Measurements from ENCODE around the gene MRPL52. TPM values are rescaled to one million over a fixed set of nuclear protein-coding genes. Genes with fewer than 3 reads are reported as not detected.

Gene MRPL52
- total and polyA plus RNA-seq, 2 of the 13 experiments (the other 11 are each of a cell fraction or from before 2014, with no cell fraction given): 118 to 329 TPM

DNA sequence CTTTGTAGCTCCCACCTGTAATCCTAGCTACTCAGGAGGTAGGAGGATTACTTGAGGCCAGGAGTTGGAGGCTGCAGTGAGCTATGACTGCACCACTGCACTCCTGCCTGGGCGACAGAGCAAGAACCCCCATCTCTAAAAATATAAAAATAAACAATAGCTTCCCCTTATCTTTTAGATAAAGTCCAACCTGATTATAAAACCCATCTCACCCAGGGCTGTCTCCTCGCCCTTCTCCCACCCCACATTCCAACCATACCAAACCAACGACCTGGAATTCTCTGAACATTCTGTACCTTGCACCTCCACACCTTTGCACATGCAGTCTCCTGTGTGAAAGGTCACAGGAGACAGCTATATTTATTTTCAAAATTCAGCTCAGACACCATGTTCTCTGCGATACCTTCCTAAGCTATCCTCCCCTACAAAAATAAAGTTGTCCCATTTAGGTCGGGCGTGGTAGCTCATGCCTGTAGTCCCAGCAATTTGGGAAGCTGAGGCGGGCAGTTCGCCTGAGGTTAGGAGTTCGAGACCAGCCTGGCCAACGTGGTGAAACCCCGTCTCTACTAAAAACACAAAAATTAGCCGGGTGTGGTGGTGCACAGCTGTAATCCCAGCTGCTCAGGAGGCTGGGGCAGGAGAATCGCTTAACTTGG lies 22.1 kb upstream of the MRPL52 start (continued):
- TF ChIP-seq, protein P1, sequence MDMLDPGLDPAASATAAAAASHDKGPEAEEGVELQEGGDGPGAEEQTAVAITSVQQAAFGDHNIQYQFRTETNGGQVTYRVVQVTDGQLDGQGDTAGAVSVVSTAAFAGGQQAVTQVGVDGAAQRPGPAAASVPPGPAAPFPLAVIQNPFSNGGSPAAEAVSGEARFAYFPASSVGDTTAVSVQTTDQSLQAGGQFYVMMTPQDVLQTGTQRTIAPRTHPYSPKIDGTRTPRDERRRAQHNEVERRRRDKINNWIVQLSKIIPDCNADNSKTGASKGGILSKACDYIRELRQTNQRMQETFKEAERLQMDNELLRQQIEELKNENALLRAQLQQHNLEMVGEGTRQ (IDR thresholded peaks at IDR 0.05; ENCODE audit: low read depth, low read length): no peak
- TF ChIP-seq, protein P1 (CRISPR knock-in tag; IDR thresholded peaks at IDR 0.05; ENCODE audit: borderline replicate concordance): no peak
- TF ChIP-seq, protein P2, sequence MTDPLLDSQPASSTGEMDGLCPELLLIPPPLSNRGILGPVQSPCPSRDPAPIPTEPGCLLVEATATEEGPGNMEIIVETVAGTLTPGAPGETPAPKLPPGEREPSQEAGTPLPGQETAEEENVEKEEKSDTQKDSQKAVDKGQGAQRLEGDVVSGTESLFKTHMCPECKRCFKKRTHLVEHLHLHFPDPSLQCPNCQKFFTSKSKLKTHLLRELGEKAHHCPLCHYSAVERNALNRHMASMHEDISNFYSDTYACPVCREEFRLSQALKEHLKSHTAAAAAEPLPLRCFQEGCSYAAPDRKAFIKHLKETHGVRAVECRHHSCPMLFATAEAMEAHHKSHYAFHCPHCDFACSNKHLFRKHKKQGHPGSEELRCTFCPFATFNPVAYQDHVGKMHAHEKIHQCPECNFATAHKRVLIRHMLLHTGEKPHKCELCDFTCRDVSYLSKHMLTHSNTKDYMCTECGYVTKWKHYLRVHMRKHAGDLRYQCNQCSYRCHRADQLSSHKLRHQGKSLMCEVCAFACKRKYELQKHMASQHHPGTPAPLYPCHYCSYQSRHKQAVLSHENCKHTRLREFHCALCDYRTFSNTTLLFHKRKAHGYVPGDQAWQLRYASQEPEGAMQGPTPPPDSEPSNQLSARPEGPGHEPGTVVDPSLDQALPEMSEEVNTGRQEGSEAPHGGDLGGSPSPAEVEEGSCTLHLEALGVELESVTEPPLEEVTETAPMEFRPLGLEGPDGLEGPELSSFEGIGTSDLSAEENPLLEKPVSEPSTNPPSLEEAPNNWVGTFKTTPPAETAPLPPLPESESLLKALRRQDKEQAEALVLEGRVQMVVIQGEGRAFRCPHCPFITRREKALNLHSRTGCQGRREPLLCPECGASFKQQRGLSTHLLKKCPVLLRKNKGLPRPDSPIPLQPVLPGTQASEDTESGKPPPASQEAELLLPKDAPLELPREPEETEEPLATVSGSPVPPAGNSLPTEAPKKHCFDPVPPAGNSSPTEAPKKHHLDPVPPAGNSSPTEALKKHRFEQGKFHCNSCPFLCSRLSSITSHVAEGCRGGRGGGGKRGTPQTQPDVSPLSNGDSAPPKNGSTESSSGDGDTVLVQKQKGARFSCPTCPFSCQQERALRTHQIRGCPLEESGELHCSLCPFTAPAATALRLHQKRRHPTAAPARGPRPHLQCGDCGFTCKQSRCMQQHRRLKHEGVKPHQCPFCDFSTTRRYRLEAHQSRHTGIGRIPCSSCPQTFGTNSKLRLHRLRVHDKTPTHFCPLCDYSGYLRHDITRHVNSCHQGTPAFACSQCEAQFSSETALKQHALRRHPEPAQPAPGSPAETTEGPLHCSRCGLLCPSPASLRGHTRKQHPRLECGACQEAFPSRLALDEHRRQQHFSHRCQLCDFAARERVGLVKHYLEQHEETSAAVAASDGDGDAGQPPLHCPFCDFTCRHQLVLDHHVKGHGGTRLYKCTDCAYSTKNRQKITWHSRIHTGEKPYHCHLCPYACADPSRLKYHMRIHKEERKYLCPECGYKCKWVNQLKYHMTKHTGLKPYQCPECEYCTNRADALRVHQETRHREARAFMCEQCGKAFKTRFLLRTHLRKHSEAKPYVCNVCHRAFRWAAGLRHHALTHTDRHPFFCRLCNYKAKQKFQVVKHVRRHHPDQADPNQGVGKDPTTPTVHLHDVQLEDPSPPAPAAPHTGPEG (CRISPR knock-in tag; IDR thresholded peaks at IDR 0.05): no peak
- TF ChIP-seq TAF1 (CRISPR knock-in tag; IDR thresholded peaks at IDR 0.05): no peak
- TF ChIP-seq ZNF891 (CRISPR knock-in tag; IDR thresholded peaks at IDR 0.05): no peak
- TF ChIP-seq ZKSCAN5 (CRISPR knock-in tag; IDR thresholded peaks at IDR 0.05): no peak
- no peak for TF ChIP-seq ARNT (IDR thresholded peaks at IDR 0.05)
- TF ChIP-seq, protein P3, sequence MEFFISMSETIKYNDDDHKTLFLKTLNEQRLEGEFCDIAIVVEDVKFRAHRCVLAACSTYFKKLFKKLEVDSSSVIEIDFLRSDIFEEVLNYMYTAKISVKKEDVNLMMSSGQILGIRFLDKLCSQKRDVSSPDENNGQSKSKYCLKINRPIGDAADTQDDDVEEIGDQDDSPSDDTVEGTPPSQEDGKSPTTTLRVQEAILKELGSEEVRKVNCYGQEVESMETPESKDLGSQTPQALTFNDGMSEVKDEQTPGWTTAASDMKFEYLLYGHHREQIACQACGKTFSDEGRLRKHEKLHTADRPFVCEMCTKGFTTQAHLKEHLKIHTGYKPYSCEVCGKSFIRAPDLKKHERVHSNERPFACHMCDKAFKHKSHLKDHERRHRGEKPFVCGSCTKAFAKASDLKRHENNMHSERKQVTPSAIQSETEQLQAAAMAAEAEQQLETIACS (CRISPR knock-in tag; IDR thresholded peaks at IDR 0.05): no peak
- TF ChIP-seq, protein P4, sequence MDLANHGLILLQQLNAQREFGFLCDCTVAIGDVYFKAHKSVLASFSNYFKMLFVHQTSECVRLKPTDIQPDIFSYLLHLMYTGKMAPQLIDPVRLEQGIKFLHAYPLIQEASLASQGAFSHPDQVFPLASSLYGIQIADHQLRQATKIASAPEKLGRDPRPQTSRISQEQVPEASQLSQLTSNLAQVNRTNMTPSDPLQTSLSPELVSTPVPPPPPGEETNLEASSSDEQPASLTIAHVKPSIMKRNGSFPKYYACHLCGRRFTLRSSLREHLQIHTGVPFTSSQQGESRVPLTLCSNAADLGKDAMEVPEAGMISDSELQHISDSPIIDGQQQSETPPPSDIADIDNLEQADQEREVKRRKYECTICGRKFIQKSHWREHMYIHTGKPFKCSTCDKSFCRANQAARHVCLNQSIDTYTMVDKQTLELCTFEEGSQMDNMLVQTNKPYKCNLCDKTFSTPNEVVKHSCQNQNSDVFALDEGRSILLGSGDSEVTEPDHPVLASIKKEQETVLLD (CRISPR knock-in tag; IDR thresholded peaks at IDR 0.05; ENCODE audit: low read depth): no peak
- no peak for TF ChIP-seq NFIB (CRISPR knock-in tag; IDR thresholded peaks at IDR 0.05; ENCODE audit: borderline replicate concordance)
- TF ChIP-seq ZNF432 (CRISPR knock-in tag; IDR thresholded peaks at IDR 0.05; ENCODE audit: borderline replicate concordance): no peak
- TF ChIP-seq ZNF660 (CRISPR knock-in tag; IDR thresholded peaks at IDR 0.05; ENCODE audit: borderline replicate concordance, low read depth): no peak
- TF ChIP-seq DNMT1 (CRISPR knock-in tag; IDR thresholded peaks at IDR 0.05): no peak
- TF ChIP-seq, protein P5, sequence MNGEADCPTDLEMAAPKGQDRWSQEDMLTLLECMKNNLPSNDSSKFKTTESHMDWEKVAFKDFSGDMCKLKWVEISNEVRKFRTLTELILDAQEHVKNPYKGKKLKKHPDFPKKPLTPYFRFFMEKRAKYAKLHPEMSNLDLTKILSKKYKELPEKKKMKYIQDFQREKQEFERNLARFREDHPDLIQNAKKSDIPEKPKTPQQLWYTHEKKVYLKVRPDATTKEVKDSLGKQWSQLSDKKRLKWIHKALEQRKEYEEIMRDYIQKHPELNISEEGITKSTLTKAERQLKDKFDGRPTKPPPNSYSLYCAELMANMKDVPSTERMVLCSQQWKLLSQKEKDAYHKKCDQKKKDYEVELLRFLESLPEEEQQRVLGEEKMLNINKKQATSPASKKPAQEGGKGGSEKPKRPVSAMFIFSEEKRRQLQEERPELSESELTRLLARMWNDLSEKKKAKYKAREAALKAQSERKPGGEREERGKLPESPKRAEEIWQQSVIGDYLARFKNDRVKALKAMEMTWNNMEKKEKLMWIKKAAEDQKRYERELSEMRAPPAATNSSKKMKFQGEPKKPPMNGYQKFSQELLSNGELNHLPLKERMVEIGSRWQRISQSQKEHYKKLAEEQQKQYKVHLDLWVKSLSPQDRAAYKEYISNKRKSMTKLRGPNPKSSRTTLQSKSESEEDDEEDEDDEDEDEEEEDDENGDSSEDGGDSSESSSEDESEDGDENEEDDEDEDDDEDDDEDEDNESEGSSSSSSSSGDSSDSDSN (CRISPR knock-in tag; IDR thresholded peaks at IDR 0.05): no peak
- TF ChIP-seq NFKBIZ (CRISPR knock-in tag; IDR thresholded peaks at IDR 0.05): no peak
- no peak for TF ChIP-seq FOXO1 (CRISPR knock-in tag; IDR thresholded peaks at IDR 0.05)
- no peak for TF ChIP-seq ZNF354B (CRISPR knock-in tag; IDR thresholded peaks at IDR 0.05)

Measured in HepG2 (cell line).